B cell (primary cell): Measurements from ENCODE around the gene ARL9. TPM values are rescaled to one million over a fixed set of nuclear protein-coding genes. Genes with fewer than 3 reads are reported as not detected.

Experiments
- ATAC-seq: fragments of 200-7000 bp; cut with Tn5 transposase; one replicate; pipeline ENCODE4 v1.10.0; 2021; ENCODE audit warnings: low read depth, mild to moderate bottlenecking, moderate number of reproducible peaks, moderate library complexity
- CTCF ChIA-PET: fragments of 350-600 bp; sonication (Branson Sonifier 250); formaldehyde crosslinking; loops from one replicate; lab custom pipeline; 2021; ENCODE audit warnings: antibody characterized with exemption, inconsistent platforms; lab: Charles Lee
- POLR2A ChIA-PET: fragments of 350-600 bp; sonication (Branson Sonifier 250); formaldehyde crosslinking; loops from one replicate; lab custom pipeline; 2021; ENCODE audit warnings: antibody characterized with exemption; lab: Charles Lee
- DNase-seq: peaks from one replicate; pipeline ENCODE4 v3.0.0; 2013
- H2AFZ ChIP-seq: 2 replicates; pipeline ENCODE4 v1.6.1; 2012; ENCODE audit warnings: mild to moderate bottlenecking, low read depth, low read length; ENCODE audit not compliant: insufficient read depth, poor library complexity, severe bottlenecking
- H3K27ac ChIP-seq, 2 donors: 1 replicate in 1 of 2; 2 replicates in 1 of 2; pipeline ENCODE4 v1.5.1; 2012 to 2013; ENCODE audit warnings: low read length in 2 of 2, mild to moderate bottlenecking in 2 of 2, moderate library complexity in 1 of 2
- H3K27me3 ChIP-seq, 4 experiments: fragments of 200-600 bp in 1 of 4; sonication (generic) in 1 of 4; replicated peaks in 1 of 4; 1 replicate in 2 of 4; 2 replicates in 2 of 4; pipeline versions ENCODE4 v1.6.1 to v1.7.0; 2013 to 2016; ENCODE audit warnings: low read length in 3 of 4, mild to moderate bottlenecking in 2 of 4, mixed read lengths in 1 of 4, moderate library complexity in 1 of 4; ENCODE audit not compliant: insufficient read depth in 4 of 4, control insufficient read depth in 3 of 4; ENCODE audit errors: control extremely low read depth in 1 of 4
- H3K36me3 ChIP-seq, 2 experiments: replicated peaks in 1 of 2; 1 replicate in 1 of 2; 2 replicates in 1 of 2; pipeline versions ENCODE4 v1.6.1 to v1.7.1; 2013; ENCODE audit warnings: low read length in 1 of 2; ENCODE audit not compliant: insufficient read depth in 2 of 2, control insufficient read depth in 1 of 2; ENCODE audit errors: control extremely low read depth in 1 of 2, extremely low read depth in 1 of 2
- H3K4me1 ChIP-seq, 2 donors: fragments of 200-600 bp in 1 of 2; sonication (generic) in 1 of 2; 1 replicate in 1 of 2; 2 replicates in 1 of 2; pipeline versions ENCODE4 v1.5.1 to v1.6.1; 2013 to 2017; ENCODE audit warnings: low read length in 2 of 2; ENCODE audit not compliant: control insufficient read depth in 2 of 2, insufficient read depth in 2 of 2
- H3K4me2 ChIP-seq: replicated peaks from 2 replicates; pipeline ENCODE3; 2012; ENCODE audit warnings: mild to moderate bottlenecking, low read depth, low read length; ENCODE audit not compliant: poor library complexity, severe bottlenecking
- H3K4me3 ChIP-seq, 5 experiments: fragments of 200-600 bp in 1 of 5; sonication (generic) in 1 of 5; 1 replicate in 3 of 5; 2 replicates in 2 of 5; pipeline versions ENCODE4 v1.5.1 to v1.7.0; 2011 to 2016; ENCODE audit warnings: low read length in 4 of 5, mild to moderate bottlenecking in 4 of 5, low read depth in 2 of 5, control low read depth in 1 of 5, moderate library complexity in 1 of 5; ENCODE audit not compliant: insufficient read depth in 1 of 5; ENCODE audit errors: control extremely low read depth in 1 of 5, extremely low read depth in 1 of 5
- H3K79me2 ChIP-seq: fragments of 200-600 bp; sonication (generic); one replicate; pipeline ENCODE4 v1.6.0; 2016; ENCODE audit warnings: low read length; ENCODE audit not compliant: control insufficient read depth, insufficient read depth
- H3K9ac ChIP-seq: fragments of 200-600 bp; sonication (generic); 2 replicates; pipeline ENCODE4 v1.6.1; 2017; ENCODE audit warnings: mild to moderate bottlenecking, low read length, moderate library complexity
- H3K9me3 ChIP-seq, 3 donors: one replicate each; pipeline versions ENCODE4 v1.6.1 to v1.7.1; 2013; ENCODE audit warnings: low read length in 2 of 3; ENCODE audit not compliant: control insufficient read depth in 2 of 3, insufficient read depth in 1 of 3; ENCODE audit errors: control extremely low read depth in 1 of 3
- H4K20me1 ChIP-seq: 2 replicates; pipeline ENCODE4 v1.6.0; 2012; ENCODE audit warnings: mild to moderate bottlenecking, low read length; ENCODE audit not compliant: insufficient read depth, control insufficient read depth, poor library complexity, severe bottlenecking
- H3K27ac Mint-ChIP-seq: one replicate; pipeline ENCODE4 v1.8.0; 2021; ENCODE audit warnings: mixed read lengths
- H3K27me3 Mint-ChIP-seq: one replicate; pipeline ENCODE4 v1.8.0; 2021; ENCODE audit warnings: mixed read lengths
- H3K4me1 Mint-ChIP-seq: one replicate; pipeline ENCODE4 v1.8.0; 2021; ENCODE audit warnings: mixed read lengths
- H3K4me3 Mint-ChIP-seq: one replicate; pipeline ENCODE4 v1.8.0; 2021; ENCODE audit warnings: mixed read lengths
- H3K9me3 Mint-ChIP-seq: one replicate; pipeline ENCODE4 v1.8.0; 2022; ENCODE audit warnings: mixed read lengths; ENCODE audit not compliant: insufficient read depth
- CTCF ChIP-seq: fragments of 200-600 bp; IDR thresholded peaks from one replicate; pipeline ENCODE4 v1.8.0; 2022; ENCODE audit warnings: antibody characterized with exemption, mild to moderate bottlenecking
- EZH2 ChIP-seq: IDR thresholded peaks from 2 replicates; pipeline ENCODE4 v1.6.1; 2012; ENCODE audit warnings: borderline replicate concordance, low read depth, mild to moderate bottlenecking, moderate library complexity, low read length; ENCODE audit not compliant: insufficient read depth, poor library complexity, severe bottlenecking
- WGBS: methylation state at CpG from one replicate; pipeline ENCODE4 v1.1.5; 2013; ENCODE audit warnings: missing lambda C conversion rate; ENCODE audit not compliant: insufficient coverage; 5-methylcytosine and 5-hydroxymethylcytosine counted together
- intact Hi-C: fragments of 100-400 bp; cut with micrococcal nuclease; formaldehyde crosslinking; loops from one replicate; pipeline ENCODE4 v1.10.0; 2022
- polyA plus RNA-seq: library from polyadenylated mRNA; depleted of rRNA; stranded (reverse); fragments of >200 nt; gene quantifications from 2 replicates; pipeline ENCODE4 v1.2.3, GENCODE V29; 2012
- total RNA-seq, 2 donors: library from RNA; stranded (reverse); fragments of 120-200 nt in 1 of 2; gene quantifications; 1 replicate in 1 of 2; 2 replicates in 1 of 2; pipeline versions ENCODE4 v1.2.3 to v1.2.4, GENCODE V29; 2013 to 2022

The ARL9 gene
- total and polyA plus RNA-seq, 2 donors (not counting 1 experiment from before 2014, with no cell fraction given) = 0.17 TPM; not detected in 1

DNA sequence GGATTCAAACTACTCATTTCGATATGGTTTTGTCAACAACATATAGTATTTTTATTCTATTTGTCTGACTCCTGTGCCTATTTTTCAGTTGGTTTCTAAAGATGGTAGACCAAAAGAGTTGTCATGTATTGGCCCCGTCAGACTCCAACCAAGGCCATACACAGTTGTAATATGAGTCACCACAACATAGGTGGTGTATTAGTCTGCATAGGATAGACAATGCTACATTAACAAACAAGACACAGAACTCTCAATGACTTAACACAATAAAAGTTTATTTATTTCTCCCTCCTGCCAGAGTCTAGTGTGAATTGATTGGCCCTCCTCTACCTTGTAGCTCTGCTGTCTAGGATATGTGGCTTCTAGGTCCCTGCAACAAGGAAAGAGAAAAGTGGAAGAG is 45.9 kb downstream of the ARL9 start:
- CTCF ChIA-PET = no interaction called here
- DNase-seq (no peak), ATAC-seq (no peak)
- H3K4me3 Mint-ChIP-seq = no peak overlapping the region
- Histone ChIP-seq H3K79me2 (no peaks in the 10 kb centered on the region), H3K4me3 (no peak overlapping the region), H2AFZ (no peak overlapping the region), H3K36me3 (no peaks in the 10 kb centered on the region), H3K4me1 (no peaks in the 10 kb centered on the region), H3K27me3 (no peaks in the 10 kb centered on the region), H4K20me1 (no peaks in the 10 kb centered on the region), H3K27ac (no peak overlapping the region), H3K9ac (no peak overlapping the region), H3K4me2 (no peak overlapping the region), H3K9me3 (no peaks in the 10 kb centered on the region)
- intact Hi-C loops = no loop called here
- no peak overlapping the region for H3K27ac Mint-ChIP-seq
- no peaks in the 10 kb centered on the region for H3K4me1 Mint-ChIP-seq
- H3K9me3 Mint-ChIP-seq = no peaks in the 10 kb centered on the region
- peaks cover 8% of the 10 kb centered on the region for H3K27me3 Mint-ChIP-seq
- WGBS = no CpG with 5 or more reads among the region's 2 CpGs
- POLR2A ChIA-PET = no interaction called here
- TF ChIP-seq CTCF (no peak), EZH2 (no peak)

- Mint-ChIP-seq H3K27me3 (peaks cover 8% of the 10 kb centered on the region), H3K27ac (no peak overlapping the region), H3K4me3 (no peak overlapping the region), H3K4me1 (no peaks in the 10 kb centered on the region), H3K9me3 (no peaks in the 10 kb centered on the region)
- no peaks in the 10 kb centered on the region for H3K4me1 ChIP-seq
- ATAC-seq (no peak), DNase-seq (no peak)
- no peak overlapping the region for H3K4me2 ChIP-seq
- no peak overlapping the region for H3K9ac ChIP-seq
- ChIA-PET POLR2A (no interaction called here), CTCF (no interaction called here)
- TF ChIP-seq CTCF = no peak
- TF ChIP-seq EZH2 = no peak
- H3K9me3 ChIP-seq = no peaks in the 10 kb centered on the region
- H2AFZ ChIP-seq = no peak overlapping the region
- intact Hi-C loops = no loop called here
- no peaks in the 10 kb centered on the region for H3K36me3 ChIP-seq
- H3K27me3 ChIP-seq = no peaks in the 10 kb centered on the region
- H3K4me3 ChIP-seq = no peak overlapping the region
- H3K27ac ChIP-seq = no peak overlapping the region
- H4K20me1 ChIP-seq = no peaks in the 10 kb centered on the region
- no peaks in the 10 kb centered on the region for H3K79me2 ChIP-seq
These were observed 46.7 kb downstream of the ARL9 start for GRCh38 chr4:56552273-56552672.
